Stimulated activated CD4-positive, alpha-beta T cell treated with anti-CD3 and anti-CD28 coated beads, Interleukin-12 subunit alpha, Interleukin-12 subunit beta, amount 100 ng/mL, for 24 hours (primary cell): ENCODE results near the gene KLRK1.
A peak's percentile ranks its signal among the peaks of the same experiment; 100 is the strongest.
"Not testable (repeated sequence)": the region's sequence is repeated elsewhere in the genome, so short reads cannot be mapped to it uniquely, and the experiment has no call there.

Experiments used
- DNase-seq, 2 experiments: peaks; one replicate each; pipeline ENCODE4 v3.0.0-alpha.2; 2020; ENCODE audit warnings: low read depth in 2 of 2

The KLRK1 gene

GRCh38 chr12:10388624-10389413 lies 1.0 kb downstream of the KLRK1 start:
- DNase-seq, result no peak

GRCh38 chr12:10387498-10387897 lies 2.3 kb downstream of the KLRK1 start:
- DNase-seq, result not testable (repeated sequence)

GRCh38 chr12:10386857-10387256 lies 3.0 kb downstream of the KLRK1 start:
- DNase-seq, result no peak

- DNase-seq, result no peak
Measured at GRCh38 chr12:10385166-10385613, 4.7 kb downstream of the KLRK1 start.

GRCh38 chr12:10384191-10384590 lies 5.7 kb downstream of the KLRK1 start:
- DNase-seq, result no peak

GRCh38 chr12:10381928-10382628 lies 7.8 kb downstream of the KLRK1 start:
- no peak for DNase-seq

- DNase-seq, result not testable (repeated sequence)
Measured at GRCh38 chr12:10378737-10379136, 11.1 kb downstream of the KLRK1 start.

- no peak for DNase-seq
Measured at GRCh38 chr12:10374624-10375018, 15.2 kb downstream of the KLRK1 start.

- no peak for DNase-seq
Measured at GRCh38 chr12:10372559-10372958, 17.3 kb downstream of the KLRK1 start.

GRCh38 chr12:10371893-10372535 lies 17.8 kb downstream of the KLRK1 start:
- DNase-seq, result not testable (repeated sequence)

GRCh38 chr12:10369557-10370415 lies 20.1 kb downstream of the KLRK1 start:
- DNase-seq, result no peak

- no peak for DNase-seq
Measured at GRCh38 chr12:10368206-10369171, 21.4 kb downstream of the KLRK1 start.

GRCh38 chr12:10367714-10368113 lies 22.1 kb downstream of the KLRK1 start:
- DNase-seq, result not testable (repeated sequence)

GRCh38 chr12:10366875-10367274 lies 23.0 kb downstream of the KLRK1 start:
- no peak for DNase-seq

GRCh38 chr12:10365696-10366405 lies 24.0 kb downstream of the KLRK1 start:
- DNase-seq, result no peak

- DNase-seq, result peak in 1 of 2 experiments; percentile 30
Measured at GRCh38 chr12:10364815-10365622, 24.8 kb downstream of the KLRK1 start.

GRCh38 chr12:10363914-10364814 lies 25.7 kb downstream of the KLRK1 start:
- DNase-seq, result no peak

GRCh38 chr12:10363658-10363913 lies 26.3 kb downstream of the KLRK1 start:
- no peak for DNase-seq
